MM.1S (cell line): ENCODE measurements around the gene CLIC4.

ENCODE experiments used
- EZH2phosphoT487 ChIP-seq: fragments of 300-600 bp; sonication (generic); IDR thresholded peaks from 2 replicates; pipeline ENCODE4 v1.6.1; 2018; ENCODE audit warnings: antibody characterized with exemption, low read length
- TF ChIP-seq, protein P1 (sequence below): fragments of 300-600 bp; sonication (generic); IDR thresholded peaks from 2 replicates; pipeline ENCODE4 v1.5.1; 2016; ENCODE audit warnings: antibody characterized with exemption, low read length, mixed read lengths

DNA sequence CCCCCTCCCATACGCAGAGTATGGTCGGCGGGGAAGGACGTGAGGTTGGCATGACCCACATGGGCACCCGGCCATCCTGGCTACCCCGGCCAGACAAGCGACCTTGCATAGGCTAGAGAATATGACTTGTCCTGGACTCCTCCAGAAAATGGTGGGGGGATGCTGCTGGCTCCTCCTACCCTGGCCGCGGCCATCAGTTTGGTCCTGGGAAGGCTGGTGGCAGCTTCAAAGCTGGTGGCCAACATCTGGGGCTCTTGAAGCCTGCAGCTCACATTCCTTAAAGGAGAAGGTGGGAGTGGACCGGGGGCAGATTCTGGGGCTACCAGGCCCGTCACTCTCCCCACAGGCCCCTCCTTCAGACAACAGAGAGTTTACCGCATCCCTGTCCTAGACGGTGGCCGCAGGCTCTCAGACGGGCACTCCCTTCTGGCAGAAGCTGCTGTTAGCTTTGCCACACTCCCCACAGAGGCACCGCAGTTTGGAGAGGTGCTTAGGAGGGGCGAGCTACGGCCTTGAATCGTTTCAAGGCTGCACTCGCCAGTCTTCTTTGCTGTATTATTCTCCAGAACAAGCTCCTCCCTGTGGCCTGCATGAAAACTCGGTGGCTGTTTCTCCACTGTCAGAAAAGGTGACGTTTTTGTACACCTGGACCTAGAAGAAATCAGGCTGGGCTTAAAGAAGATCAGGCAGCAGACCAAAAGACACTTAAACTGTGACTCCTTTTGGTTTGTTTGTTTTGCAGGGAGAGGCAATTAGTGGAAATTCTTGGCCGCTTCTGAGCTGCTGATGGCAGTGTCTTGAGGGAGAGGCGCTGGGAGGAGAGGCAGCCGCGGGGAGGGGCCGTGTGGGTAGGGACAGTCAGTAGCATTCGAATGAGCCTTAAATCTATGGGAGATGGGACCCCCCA is 116.8 kb downstream of the CLIC4 start:
- TF ChIP-seq, protein P1, sequence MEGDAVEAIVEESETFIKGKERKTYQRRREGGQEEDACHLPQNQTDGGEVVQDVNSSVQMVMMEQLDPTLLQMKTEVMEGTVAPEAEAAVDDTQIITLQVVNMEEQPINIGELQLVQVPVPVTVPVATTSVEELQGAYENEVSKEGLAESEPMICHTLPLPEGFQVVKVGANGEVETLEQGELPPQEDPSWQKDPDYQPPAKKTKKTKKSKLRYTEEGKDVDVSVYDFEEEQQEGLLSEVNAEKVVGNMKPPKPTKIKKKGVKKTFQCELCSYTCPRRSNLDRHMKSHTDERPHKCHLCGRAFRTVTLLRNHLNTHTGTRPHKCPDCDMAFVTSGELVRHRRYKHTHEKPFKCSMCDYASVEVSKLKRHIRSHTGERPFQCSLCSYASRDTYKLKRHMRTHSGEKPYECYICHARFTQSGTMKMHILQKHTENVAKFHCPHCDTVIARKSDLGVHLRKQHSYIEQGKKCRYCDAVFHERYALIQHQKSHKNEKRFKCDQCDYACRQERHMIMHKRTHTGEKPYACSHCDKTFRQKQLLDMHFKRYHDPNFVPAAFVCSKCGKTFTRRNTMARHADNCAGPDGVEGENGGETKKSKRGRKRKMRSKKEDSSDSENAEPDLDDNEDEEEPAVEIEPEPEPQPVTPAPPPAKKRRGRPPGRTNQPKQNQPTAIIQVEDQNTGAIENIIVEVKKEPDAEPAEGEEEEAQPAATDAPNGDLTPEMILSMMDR, result no peak
- TF ChIP-seq EZH2phosphoT487, result no peak
